ENCODE measurements around the gene LPAR6.

DNA sequence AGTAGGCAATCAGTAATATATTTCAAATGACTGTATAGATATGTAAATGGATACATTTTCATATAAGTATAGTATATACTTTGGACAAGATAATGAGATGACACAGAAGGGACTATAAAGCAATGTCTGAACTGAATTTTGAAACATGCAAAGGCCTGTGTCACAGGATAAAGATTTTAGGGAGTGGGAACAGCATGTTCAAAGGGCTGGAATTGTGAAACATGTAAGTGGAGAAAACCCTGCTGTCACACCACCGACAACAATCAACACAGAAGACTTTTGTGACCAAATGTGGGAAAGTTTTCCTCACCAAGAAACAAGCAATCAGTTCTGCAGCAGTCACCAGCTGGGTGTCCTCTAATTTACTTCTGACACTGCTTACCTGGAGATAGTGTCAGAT is 42.9 kb downstream of the LPAR6 start:
- TF ChIP-seq, protein P1, sequence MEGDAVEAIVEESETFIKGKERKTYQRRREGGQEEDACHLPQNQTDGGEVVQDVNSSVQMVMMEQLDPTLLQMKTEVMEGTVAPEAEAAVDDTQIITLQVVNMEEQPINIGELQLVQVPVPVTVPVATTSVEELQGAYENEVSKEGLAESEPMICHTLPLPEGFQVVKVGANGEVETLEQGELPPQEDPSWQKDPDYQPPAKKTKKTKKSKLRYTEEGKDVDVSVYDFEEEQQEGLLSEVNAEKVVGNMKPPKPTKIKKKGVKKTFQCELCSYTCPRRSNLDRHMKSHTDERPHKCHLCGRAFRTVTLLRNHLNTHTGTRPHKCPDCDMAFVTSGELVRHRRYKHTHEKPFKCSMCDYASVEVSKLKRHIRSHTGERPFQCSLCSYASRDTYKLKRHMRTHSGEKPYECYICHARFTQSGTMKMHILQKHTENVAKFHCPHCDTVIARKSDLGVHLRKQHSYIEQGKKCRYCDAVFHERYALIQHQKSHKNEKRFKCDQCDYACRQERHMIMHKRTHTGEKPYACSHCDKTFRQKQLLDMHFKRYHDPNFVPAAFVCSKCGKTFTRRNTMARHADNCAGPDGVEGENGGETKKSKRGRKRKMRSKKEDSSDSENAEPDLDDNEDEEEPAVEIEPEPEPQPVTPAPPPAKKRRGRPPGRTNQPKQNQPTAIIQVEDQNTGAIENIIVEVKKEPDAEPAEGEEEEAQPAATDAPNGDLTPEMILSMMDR (IDR thresholded peaks at IDR 0.05) = no peak
- TF ChIP-seq EP300 (IDR thresholded peaks at IDR 0.05) (no peak), POLR2A (IDR thresholded peaks at IDR 0.05) (no peak)

Data from stomach (tissue), 4 donors.